HUDEP-2 (cell line): ENCODE data around the gene SNAPC3.

Experiments used
- DNase-seq, 76 experiments: peaks; one replicate each; lab custom pipeline; 2025; ENCODE audit not compliant: unreplicated experiment in 76 of 76; lab: John Stamatoyannopoulos, UW

SNAPC3 gene

DNA sequence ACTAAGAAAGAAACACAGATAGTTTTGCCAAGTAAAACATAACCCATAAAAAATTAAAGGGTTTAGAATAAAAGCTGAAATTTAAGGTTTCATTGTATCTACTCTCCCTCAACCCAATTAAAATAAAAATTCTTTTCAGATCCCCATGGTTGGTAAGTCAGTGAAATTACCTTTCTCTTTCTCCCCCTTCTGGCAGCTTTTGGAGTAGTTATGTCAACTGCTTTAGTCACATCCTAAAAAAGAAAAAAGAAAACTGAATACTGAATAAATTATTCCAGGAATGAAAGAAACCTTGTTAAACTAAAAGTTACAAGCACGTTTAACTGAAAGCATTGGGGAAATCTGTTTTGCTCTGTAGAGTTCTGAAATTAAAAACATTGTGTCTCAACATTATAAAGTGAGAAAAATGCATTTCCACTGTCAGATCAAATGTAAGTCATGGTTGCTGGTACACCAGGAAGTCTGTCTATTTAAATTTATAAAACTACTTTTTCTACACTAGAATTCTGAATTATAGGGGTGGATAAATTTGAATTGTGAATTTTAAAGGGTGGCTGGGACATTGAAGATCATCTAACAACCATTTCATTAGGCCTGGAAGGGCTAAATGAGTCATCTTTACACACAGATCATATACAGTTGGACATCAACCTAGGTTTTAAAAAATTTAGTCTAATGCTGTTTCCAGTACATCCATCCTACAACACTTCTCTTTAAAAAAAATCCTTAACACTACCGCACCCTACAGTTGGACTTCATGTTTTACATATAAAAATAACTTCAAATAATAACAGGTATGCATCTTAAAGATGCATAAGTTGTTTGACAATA lies 63.4 kb downstream of the SNAPC3 start:
- peak in 6 of 76 experiments; percentile 2 to 16 (median 4) for DNase-seq

DNA sequence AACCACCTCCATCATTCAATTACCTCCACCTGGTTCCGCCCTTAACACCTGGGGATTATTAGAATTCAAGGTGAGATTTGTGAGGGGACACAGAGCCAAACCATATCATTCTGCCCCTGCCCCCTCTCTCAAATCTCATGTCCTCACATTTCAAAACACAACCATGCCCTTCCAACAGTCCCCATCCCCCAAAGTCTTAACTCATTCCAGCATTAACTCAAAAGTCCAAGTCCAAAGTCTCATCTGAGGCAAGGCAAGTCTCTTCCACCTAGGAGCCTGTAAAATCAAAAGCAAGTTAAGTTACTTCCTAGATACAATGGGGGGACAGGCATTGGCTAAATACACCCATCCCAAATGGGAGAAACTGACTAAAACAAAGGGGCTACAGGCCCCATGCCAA lies 69.3 kb downstream of the SNAPC3 start:
- DNase-seq, result no peak

DNA sequence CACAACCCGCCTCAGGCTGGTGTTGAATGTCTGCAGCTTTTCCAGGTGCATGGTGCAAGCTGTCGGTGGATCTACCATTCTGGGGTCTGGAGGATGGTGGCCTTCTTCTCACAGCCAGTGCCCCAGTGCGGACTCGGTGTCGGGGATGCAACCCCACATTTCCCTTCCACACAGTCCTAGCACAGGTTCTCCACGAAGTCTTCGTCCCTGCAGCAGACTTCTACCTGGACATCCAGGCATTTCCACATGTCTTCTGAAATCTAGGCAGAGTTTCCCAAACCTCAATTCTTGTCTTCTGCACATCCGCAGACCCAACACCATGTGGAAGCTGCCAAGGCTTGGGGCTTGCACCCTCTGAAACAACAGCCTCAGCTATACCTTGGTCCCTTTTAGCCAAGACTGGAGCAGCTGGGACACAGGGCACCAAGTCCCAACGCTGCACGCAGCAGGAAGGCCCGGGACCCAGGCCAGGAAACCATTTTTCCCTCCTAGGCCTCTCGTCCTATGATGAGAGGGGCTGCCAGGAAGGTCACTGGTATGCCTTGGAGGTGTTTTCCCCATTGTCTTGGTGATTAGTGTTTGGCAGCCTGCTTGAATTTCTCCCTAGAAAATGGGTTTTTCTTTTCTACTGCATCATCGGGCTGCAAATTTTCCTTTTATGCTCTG lies 69.9 kb downstream of the SNAPC3 start:
- DNase-seq, result no peak

DNA sequence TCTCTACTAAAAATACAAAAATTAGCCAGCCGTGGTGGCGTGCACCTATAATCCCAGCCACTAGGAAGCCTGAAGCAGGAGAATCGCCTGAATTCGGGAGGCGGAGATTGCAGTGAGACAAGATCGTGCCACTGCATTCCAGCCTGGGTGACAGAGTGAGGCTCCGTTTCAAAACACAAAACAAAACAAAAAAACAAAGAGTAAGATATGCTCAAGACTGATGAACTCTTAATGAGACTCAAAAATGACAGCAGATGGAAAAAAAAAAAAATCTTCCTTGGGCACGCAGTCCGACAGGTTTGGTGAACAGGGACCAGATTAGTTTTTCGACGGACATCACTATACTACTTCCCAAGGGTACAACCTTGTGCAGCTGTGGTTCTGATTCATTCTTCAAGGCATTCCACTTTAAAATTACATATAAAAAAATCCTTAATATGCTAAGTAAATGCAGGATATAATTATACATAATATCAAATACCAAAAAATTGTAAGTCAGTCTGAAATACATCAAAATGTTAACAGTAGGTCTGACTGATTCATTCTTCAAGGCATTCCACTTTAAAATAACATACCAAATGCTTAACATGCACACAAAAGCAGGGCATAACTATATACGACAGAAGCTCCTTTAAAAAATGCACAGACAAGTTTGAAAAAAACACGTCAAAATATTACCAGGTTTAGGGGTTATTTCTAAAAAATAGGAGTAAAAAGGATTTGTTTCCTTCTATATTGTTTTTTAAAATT lies 75.7 kb downstream of the SNAPC3 start:
- no peak for DNase-seq

DNA sequence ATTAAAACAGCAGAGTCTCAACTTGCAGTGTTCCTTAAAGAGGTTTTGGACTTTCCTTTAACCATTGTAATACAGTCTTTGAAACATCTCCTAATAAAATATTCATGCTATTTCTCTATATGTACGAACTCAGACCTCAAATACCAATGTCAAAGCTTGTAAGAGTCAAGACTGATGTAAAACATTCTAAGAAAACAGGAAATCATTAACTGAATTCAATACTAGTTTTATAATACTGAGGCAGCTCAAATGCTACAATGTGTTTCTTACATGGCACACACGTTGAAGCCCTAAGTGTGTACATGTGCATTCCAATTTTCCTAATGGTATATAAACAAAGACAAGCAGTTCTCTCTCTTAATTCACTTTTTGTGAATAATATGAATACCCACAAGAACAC lies 76.5 kb downstream of the SNAPC3 start:
- DNase-seq, result no peak

DNA sequence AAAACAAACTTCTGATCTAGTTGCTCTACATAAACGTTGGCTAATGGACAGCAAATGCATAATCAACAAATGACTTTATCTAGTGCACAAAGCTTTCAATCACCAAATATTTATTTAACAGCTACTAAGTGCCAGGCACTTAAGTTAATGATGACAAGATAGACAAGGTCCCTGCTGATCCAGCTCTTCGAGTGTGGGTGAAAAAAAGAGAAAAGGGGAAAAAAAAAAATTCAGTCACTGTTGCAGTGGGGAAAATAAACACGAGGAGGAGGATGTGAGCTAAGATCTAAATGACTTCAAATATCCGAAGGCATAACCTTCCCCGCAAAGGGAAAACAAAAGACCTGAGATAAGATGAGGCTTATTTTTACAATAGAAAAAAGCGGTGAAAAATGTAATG lies 78.5 kb downstream of the SNAPC3 start:
- no peak for DNase-seq

DNA sequence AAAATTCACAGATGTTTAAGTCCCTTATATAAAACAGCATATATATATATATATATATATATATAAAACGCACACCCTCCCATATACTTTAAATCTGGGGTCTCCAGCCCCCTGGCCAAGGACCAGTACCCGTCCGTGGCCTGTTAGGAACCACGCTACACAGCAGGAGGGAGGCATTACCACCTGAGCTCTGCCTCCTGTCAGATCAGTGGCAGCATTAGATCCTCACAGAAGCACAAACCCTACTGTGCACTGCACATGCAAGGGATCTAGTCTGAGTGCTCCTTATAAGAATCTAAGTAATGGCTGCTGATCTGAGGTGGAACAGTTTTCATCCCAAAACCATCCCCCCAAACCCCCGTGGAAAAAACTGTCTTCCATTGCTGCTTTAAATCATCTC lies 79.1 kb downstream of the SNAPC3 start:
- DNase-seq, result no peak

DNA sequence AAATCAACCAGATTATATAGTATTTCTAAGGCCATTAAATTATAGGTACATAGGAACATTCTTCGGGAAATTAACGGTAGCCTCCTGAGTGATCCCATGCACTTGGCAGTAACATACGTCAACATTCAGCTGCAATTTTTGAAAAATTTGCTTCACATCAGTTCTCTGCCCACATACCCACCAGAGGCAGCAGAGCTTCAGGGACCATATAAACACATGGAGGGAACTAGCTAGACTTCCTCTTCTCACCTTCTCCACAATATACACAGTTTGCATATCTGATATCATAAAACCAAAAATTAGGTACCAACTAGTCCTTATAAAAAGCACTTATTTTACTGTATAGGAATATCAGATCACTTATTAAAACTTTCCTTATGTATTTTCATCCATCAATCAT lies 83.2 kb downstream of the SNAPC3 start:
- DNase-seq, result no peak

DNA sequence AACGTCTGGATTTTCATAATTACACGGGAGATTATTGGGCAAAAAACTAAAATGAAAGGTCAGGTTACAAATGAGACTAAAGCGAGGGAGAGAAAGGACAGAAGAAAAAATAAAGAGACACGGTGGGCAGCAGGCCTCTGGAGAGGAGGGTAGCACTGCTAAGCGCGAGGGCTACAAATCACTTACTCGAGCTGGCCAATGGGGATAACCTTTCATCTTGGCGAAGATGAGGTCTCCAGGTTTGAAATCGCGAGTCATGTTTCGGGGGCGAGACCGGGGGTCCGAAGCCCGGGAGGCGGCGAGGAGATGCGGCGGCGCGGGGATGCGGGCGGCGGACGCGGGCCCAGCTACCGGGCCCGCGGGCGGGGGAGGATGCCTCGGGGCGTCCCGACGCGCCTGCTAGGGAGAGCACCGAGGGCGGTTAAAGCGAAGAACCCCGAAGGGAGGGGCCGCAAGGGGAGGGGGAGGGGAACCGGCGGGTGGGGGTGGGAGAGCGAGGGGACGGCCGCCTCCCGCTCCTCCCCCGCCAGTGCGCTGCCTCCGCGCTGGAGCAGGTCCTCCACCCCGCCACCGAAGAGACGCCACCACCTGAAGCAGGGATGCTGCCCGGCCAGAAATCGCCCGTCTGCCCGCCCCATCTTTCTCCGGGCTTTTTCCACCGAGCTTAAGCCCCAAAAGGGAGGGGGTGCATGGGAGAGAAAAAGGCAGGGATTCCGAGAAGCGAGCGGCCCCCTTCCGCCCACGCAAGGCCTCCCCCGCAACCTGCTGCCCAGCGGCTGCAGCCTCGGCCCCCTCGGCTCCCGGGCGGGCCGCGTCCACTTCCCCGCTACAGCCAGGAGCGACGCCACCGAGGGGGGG lies 87.5 kb downstream of the SNAPC3 start:
- peak in 45 of 76 experiments; percentile 7 to 70 (median 47) for DNase-seq

DNA sequence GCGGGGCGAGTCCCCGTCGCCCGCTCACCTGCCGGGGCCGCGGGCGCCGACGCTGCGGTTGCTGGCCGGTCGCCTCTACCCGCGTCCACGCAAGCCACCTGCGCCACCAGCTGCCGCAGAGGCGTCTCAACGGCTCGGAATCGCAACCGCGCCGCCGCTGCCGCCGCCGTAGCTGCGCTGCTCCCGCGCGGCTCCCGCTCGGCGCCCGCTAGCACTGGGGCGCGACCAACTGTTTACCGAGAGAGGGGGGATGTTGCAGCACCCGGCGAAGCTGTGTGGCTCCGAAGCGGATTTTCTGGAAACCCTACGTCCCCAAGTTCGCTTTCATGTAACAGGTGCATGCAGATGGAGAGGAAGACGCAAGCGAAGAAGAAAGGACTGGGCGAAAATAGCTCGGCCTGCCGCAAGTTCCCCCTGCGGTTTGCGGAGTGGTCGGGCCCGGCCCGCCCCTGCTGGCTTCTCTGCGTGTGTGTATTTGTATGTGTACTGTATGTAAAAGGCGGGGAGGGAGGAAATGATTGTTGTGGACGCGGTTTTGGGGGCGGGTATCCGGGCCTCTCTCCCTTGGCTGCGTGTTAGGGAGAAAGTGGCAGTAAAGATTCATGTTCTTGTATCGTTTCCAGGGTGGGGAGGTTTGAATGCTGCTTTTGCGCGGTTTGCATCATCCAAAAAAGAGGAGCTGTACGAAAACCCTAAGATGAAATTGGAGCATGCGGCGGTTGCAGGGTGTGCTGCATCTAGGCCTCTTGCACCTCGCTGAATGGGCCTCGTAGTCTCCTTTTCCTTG lies 88.3 kb downstream of the SNAPC3 start, which contains the start of gene PSIP1:
Gene PSIP1, minus strand, starts transcription at position 182 of the 787 bp plus-strand sequence. CDS start 782 bp downstream, outside the sequence.
- peak in 75 of 76 experiments; percentile 22 to 89 (median 73) for DNase-seq
